Muscle layer of colon (tissue), 2 donors: ENCODE measurements around the gene MAK.
"Not testable (repeated sequence)": the region's sequence is repeated elsewhere in the genome, so short reads cannot be mapped to it uniquely, and the experiment has no call there.

Experiments used
- H3K27ac ChIP-seq: one replicate; pipeline ENCODE4 v1.7.0; 2013; ENCODE audit warnings: low read depth, mild to moderate bottlenecking, low read length, moderate library complexity
- H3K27me3 ChIP-seq, 2 donors: one replicate each; pipeline ENCODE4 v1.7.0; 2013; ENCODE audit warnings: low read length in 2 of 2, mild to moderate bottlenecking in 2 of 2; ENCODE audit not compliant: insufficient read depth in 2 of 2, control insufficient read depth in 1 of 2
- H3K36me3 ChIP-seq: one replicate; pipeline ENCODE4 v1.7.0; 2013; ENCODE audit warnings: mild to moderate bottlenecking, low read length; ENCODE audit not compliant: insufficient read depth
- H3K4me1 ChIP-seq: one replicate; pipeline ENCODE4 v1.7.0; 2013; ENCODE audit warnings: mild to moderate bottlenecking, low read length; ENCODE audit not compliant: insufficient read depth
- H3K4me3 ChIP-seq, 2 donors: one replicate each; pipeline ENCODE4 v1.7.0; 2013; ENCODE audit warnings: low read length in 2 of 2, low read depth in 1 of 2, mild to moderate bottlenecking in 1 of 2, moderate library complexity in 1 of 2
- H3K9ac ChIP-seq: one replicate; pipeline ENCODE4 v1.7.0; 2013; ENCODE audit warnings: low read length
- H3K9me3 ChIP-seq: one replicate; pipeline ENCODE4 v1.7.0; 2013; ENCODE audit warnings: mild to moderate bottlenecking, low read length
- donor health status: abdominal sarcoma.
- donor health status: Adenocarcinoma of cecum.

MAK gene

DNA sequence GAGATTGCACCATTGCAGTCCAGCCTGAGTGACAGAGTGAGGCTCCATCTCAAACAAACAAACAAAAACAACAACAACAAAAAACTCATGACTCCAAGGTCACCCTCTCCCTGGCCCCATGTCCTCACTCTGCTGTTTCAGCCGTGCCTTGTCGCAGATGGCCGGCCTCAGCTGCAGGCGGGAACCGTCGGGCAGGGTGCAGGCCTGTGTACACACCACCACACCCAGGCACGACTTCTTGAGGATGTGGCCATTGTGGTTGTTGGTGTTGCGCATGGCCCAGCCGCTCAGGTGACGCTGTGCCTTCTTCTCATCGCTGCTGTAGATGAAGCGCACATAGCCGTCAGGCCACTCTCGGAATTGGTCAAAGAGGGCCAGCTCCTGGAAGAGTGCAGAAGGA is 38.7 kb upstream of the MAK start:
- Histone ChIP-seq H3K27me3 (peaks cover 6 to 16% of the 10 kb centered on the region in 2 donors), H3K9ac (no peak overlapping the region), H3K9me3 (no peaks in the 10 kb centered on the region), H3K4me3 (no peak overlapping the region), H3K4me1 (no peaks in the 10 kb centered on the region), H3K27ac (no peak overlapping the region), H3K36me3 (no peaks in the 10 kb centered on the region)

DNA sequence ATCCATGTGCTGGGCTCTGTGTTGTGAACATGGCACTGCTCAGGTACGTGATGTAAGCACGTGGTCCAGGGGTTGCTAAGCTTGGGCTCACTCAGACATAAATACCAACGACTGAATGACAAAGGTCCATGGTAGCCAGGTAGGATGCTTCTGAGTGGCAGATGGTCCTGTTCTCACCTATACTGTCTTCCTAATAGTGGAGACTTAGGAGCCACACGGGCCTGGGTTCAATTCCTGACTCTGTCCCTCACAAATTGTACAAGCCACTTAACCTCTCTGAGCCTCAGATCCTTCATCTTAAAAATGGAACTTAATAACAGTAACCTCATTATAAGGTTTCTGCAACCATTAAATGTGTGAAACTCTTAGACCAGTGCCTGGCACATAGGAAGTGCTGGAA is 36.7 kb upstream of the MAK start:
- no peaks in the 10 kb centered on the region for H3K4me1 ChIP-seq
- H3K4me3 ChIP-seq = no peak overlapping the region
- H3K27ac ChIP-seq = no peak overlapping the region
- no peaks in the 10 kb centered on the region for H3K9me3 ChIP-seq
- no peaks in the 10 kb centered on the region for H3K27me3 ChIP-seq
- H3K9ac ChIP-seq = no peak overlapping the region
- no peaks in the 10 kb centered on the region for H3K36me3 ChIP-seq

DNA sequence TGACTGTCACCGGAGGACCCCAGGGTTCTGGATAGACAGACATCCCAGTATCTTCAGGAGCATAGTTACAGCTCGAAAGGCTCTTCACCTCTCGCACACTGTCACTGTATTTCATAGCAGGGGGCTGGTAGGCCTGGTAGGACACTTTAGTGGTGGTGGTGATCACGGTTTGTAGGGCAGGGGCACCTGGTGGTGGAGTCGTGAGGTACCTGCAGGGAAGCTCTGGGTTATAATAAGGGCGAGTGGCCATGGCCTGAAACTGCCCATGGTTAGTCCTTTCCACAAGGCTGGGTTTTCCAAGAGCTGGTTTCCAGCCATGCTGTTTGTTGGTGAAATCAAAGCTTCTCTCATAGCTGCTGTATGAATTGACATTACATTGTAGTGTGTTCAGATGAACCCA is 35.9 kb upstream of the MAK start:
- Histone ChIP-seq H3K4me3 (no peak overlapping the region), H3K36me3 (no peaks in the 10 kb centered on the region), H3K9ac (no peak overlapping the region), H3K27ac (no peak overlapping the region), H3K4me1 (no peaks in the 10 kb centered on the region), H3K27me3 (no peaks in the 10 kb centered on the region), H3K9me3 (no peaks in the 10 kb centered on the region)

DNA sequence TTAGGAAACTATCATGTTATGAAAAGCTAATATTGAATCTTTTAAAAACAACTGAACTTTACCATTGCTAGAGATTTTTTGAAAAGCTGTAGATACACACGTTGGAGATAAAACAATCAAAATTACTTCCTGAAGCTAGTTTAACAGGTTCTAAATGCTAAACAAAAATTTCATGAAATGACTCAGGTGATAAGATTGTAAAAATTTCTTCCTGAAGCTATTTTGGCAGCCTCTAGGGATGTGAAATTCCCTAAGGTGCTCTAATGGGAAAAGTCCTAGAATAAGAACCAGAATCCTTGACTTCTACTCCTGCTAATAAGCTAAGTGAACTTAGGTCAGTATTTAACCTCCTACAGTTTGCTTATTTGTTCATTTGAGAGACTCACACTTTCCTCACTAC is 35.0 kb upstream of the MAK start:
- Histone ChIP-seq H3K4me3 (no peak overlapping the region), H3K27ac (no peak overlapping the region), H3K27me3 (no peaks in the 10 kb centered on the region), H3K36me3 (no peaks in the 10 kb centered on the region), H3K9ac (no peak overlapping the region), H3K9me3 (no peaks in the 10 kb centered on the region), H3K4me1 (no peaks in the 10 kb centered on the region)

DNA sequence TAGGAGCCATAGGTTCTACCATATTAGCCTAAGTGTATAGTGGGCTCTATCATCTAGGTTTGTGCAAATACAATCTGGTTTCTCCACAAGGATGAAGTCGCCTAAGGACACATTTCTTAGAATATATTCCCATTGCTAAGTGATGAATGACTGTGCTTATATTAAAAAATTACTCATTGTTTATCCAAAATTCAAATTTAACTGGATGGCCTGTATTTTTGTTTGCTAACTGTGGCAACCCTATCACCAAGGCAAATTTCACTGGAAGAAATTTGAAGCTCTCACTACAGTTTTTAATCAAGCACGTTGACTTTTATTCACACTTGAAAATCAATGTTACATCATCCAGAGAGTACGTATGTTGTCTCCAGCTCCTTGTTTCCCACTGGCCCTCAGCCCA is 29.6 kb upstream of the MAK start:
- no peak overlapping the region for H3K9ac ChIP-seq
- H3K36me3 ChIP-seq = no peaks in the 10 kb centered on the region
- H3K27ac ChIP-seq = no peak overlapping the region
- H3K9me3 ChIP-seq = no peaks in the 10 kb centered on the region
- no peaks in the 10 kb centered on the region for H3K4me1 ChIP-seq
- H3K27me3 ChIP-seq = no peaks in the 10 kb centered on the region
- H3K4me3 ChIP-seq = no peak overlapping the region

DNA sequence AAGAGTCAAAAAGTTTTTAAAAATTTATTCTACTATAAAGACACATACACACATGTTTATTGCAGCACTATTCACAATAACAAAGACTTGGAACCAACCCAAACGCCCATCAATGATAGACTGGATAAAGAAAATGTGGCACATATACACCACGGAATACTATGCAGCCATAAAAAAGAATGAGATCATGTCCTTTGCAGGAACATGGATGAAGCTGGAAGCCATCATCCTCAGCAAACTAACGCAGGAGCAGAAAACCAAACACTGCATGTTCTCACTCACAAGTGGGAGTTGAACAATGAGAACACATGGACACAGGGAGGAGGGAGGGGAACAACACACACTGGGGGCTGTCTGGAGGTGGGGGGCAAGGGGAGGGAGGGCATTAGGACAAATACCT is 28.4 kb upstream of the MAK start:
- H3K27me3 ChIP-seq, H3K27ac ChIP-seq, H3K4me1 ChIP-seq, H3K36me3 ChIP-seq, H3K9me3 ChIP-seq, H3K4me3 ChIP-seq, H3K9ac ChIP-seq: not testable (repeated sequence)

DNA sequence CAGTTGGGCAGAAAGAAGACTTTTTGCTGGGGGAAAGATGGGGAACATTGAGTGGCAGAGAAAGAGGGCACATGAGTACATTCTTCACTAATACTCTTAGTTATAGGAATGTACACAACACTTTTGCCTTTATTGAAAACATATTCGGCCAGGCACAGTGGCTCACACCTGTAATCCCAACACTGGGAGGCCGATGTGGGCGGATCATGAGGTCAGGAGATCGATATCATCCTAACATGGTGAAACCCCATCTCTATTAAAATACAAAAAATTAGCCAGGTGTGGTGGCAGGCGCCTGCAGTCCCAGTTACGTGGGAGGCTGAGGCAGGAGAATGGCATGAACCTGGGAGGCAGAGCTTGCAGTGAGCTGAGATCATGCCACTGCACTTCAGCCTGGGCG is 24.7 kb upstream of the MAK start:
- not testable (repeated sequence) for H3K9me3 ChIP-seq, H3K4me1 ChIP-seq, H3K27me3 ChIP-seq, H3K27ac ChIP-seq, H3K9ac ChIP-seq, H3K36me3 ChIP-seq, H3K4me3 ChIP-seq

DNA sequence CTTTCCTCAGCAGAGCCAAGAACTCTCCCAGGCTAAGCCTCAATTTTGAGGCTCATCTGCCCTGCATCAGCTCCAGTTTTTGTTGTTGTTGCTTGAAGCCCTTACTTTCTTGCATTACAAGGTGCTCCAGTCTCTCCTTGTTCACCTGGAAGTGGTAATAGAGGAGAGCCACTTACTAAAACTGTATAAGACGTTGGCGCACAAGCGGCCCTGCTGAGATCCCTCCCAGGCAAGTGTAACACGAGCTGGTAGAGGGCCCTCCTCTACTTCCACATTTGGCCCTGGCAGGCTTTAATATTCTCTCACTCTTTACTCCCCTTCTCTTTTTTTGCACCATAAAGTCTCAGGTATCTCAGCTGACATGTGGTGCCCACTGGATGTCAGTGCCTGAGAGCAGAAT is 24.0 kb upstream of the MAK start:
- no peak overlapping the region for H3K27ac ChIP-seq
- no peaks in the 10 kb centered on the region for H3K36me3 ChIP-seq
- H3K9ac ChIP-seq = no peak overlapping the region
- H3K27me3 ChIP-seq = no peaks in the 10 kb centered on the region
- no peak overlapping the region for H3K4me3 ChIP-seq
- H3K4me1 ChIP-seq = no peaks in the 10 kb centered on the region
- H3K9me3 ChIP-seq = no peaks in the 10 kb centered on the region

DNA sequence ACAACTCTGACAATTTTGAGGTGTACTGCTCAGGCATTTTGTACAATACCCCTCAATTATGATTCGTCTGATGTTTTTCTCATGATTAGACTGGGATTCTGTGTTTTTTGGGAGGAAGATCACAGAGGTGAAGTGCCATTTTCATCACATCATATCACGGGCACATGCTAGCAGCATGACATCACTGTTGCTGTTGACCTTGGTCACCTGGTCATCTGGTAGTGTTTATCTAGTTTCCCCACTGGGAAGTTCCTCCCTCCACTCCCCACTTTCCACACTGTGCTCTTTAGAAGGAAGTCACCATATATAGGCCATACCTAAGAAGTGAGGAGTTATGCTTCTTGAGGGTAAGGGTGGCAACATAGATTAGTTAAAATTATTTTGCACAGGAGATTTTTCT is 22.7 kb upstream of the MAK start:
- no peak overlapping the region for H3K27ac ChIP-seq
- H3K9me3 ChIP-seq = no peaks in the 10 kb centered on the region
- no peaks in the 10 kb centered on the region for H3K36me3 ChIP-seq
- no peaks in the 10 kb centered on the region for H3K4me1 ChIP-seq
- H3K27me3 ChIP-seq = no peaks in the 10 kb centered on the region
- H3K4me3 ChIP-seq = no peak overlapping the region
- H3K9ac ChIP-seq = no peak overlapping the region

DNA sequence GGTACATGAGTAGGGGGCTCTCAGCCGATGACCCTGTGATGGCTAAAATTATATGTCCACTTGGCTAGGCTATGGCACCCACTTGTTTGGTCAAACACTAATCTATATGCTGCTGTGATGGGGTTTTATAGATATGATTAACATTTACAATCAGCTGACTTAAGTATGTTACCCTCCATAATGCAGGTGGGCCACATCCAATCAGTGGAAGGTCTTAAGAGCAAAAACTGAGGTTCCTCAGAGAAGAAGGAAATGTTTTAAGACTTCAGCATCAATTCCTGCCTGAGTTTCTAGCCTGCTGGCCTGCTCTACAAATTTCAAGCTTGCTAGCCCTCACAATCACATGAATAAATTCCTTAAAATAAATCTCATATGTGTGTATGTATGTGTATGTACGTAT is 18.9 kb upstream of the MAK start:
- Histone ChIP-seq H3K9me3 (no peaks in the 10 kb centered on the region), H3K9ac (no peak overlapping the region), H3K4me1 (no peaks in the 10 kb centered on the region), H3K4me3 (no peak overlapping the region), H3K27ac (no peak overlapping the region), H3K36me3 (no peaks in the 10 kb centered on the region), H3K27me3 (no peaks in the 10 kb centered on the region)

DNA sequence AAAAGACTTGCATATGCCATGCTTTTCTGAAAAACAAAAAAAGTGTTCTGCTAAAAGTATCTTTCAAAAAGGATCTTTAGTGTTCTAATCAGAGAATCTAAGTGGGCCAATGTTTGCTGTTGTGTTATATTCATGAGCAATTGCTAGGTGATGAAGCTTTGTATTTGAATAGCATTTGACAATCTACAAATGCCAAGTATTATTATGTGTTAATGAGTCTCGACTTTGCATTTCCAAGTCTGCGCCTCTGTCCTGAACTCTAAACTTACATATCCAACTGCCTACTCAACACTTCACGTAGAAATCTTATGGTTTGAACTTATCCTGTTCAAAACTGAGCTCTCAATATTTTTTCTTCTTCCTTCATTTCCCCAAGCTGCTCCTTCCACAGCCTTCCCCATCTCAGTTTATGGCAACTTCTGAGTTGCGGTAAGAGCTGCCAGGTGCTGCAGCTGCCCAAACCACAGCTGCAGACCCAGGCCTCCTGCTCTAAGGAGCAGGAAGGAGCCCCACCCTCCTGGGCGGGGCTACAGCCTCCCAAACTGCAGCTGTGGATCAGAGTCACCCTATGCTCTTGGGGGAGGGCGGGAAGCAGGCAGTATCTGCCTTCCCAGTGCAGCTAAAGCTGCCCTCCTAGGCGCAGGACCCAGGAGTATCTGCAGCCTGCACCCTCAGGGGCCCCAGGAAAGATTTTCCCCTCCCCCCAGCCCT is 16.7 kb upstream of the MAK start:
- Histone ChIP-seq H3K4me1 (no peaks in the 10 kb centered on the region), H3K27ac (no peak overlapping the region), H3K27me3 (no peaks in the 10 kb centered on the region), H3K9me3 (no peaks in the 10 kb centered on the region), H3K4me3 (no peak overlapping the region), H3K9ac (no peak overlapping the region), H3K36me3 (no peaks in the 10 kb centered on the region)

DNA sequence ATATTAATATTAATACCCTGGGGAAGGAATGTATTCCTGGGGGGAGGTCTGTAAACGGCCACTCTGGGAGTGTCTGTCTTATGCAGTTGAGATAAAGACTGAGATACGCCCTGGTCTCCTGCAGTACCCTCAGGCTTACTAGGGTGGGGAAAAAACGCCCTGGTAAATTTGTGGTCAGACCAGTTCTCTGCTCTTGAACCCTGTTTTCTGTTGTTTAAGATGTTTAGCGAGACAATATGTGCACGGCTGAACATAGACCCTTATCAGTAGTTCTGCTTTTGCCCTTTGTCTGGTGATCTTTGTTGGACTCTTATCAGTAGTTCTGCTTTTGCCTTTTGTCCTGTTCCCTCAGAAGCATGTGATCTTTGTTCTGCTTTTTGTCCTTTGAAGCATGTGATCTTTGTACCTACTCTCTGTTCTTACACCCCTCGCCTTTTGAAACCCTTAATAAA is 15.5 kb upstream of the MAK start:
- H3K36me3 ChIP-seq, H3K4me3 ChIP-seq, H3K4me1 ChIP-seq, H3K27me3 ChIP-seq, H3K27ac ChIP-seq, H3K9ac ChIP-seq, H3K9me3 ChIP-seq: not testable (repeated sequence)
